Middle frontal gyrus (tissue), 1 donor: ENCODE data around the gene NDUFAF2.
"Not testable (repeated sequence)": the region's sequence is repeated elsewhere in the genome, so short reads cannot be mapped to it uniquely, and the experiment has no call there.

Experiments used
- DNase-seq: peaks from one replicate; pipeline ENCODE4 v3.0.0-alpha.2; 2015; ENCODE audit warnings: low spot score; ENCODE audit errors: extremely low spot score

NDUFAF2 gene

DNA sequence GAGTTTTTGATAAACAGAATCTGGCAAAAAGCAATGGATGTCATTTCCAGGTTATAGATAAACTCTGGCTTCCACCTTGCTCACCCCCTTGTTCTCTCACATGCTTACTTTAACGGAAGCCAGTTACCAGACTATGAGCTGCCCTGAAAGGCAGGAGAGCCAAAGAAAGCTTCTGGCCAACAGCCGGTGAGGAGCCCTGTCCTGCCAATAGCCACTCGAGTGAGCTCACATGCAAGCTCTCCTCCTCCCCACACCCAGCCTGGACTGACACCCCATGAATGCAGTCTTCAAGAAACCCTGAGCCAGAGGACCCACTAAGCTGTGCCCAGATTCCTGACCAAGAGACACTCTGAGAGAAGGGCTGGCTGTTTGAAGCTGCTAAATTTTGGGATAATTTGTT is 231.6 kb downstream of the NDUFAF2 start:
- DNase-seq: no peak

DNA sequence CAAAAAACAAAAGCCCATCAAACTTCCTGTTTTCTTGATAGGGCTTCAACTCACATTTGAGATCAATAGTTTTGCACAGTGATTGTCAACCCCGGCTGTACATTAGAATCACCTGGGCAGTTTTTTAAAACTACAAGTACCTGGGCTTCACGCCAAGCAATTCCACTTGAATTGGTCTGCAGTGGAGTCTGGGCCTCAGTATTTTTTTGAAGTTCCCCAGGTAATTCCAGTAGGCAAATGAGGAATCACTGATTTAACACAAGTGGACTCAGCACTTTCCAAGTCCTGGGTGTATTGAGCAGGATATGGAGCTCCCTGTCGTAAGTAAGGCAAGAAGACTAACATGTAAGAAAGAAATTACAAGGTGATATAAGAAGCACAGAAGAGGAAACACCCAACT is 232.1 kb downstream of the NDUFAF2 start:
- no peak for DNase-seq

DNA sequence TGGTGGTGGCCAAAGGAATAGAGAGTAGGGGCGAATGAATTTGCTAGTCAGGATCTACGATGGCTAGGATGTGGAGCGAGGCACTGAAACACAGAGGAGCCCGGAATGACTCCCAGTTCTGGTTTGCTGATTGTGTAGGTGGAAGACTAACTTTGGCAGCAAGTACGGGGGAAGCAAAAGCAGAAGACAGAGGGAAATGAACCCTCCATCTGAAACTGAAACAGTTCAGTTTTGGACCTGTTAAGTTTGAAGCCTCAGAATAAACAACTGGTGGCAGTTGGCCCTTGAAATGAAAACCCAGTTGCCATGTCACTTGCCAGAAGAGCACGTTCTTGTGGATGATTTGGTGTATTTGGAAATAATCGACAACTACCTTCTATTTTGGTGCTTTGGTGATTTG is 232.7 kb downstream of the NDUFAF2 start:
- no peak for DNase-seq

DNA sequence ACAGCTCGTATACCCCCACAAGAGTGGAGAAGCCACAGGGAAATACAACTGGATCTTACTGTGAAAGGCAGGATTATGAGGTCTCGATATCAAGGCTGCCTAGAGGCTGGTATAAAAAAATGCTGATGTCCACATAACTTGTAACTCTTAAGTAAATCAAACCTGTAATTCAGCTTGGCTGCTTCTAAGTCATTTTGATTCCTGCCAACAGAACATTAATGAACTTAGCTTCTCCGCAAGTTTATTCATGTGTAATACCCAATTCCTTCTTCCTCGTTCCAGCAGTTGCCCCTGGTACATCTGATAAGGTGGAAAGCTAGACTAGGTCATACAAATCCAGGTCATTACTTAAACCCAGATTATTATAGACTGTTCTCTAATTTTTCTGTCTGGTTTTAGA is 233.7 kb downstream of the NDUFAF2 start:
- DNase-seq: no peak

DNA sequence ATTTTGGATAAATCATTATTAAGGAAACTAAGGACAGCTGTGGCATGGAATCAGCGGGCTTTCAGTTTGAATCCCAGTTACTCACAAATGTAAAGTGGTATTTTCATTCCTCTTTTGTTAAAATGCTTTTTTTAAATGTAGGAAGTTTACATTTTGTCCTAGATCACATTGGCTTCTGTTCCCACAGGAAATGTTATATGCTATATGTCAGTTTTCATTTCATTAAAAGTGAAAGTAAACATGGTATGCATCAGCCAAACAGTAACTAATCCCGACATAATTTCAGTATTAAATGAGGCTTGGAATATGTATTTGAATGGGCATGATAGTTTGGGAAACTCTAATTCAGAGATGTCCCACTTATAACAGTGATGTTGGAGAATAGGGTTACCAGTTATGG is 235.9 kb downstream of the NDUFAF2 start:
- DNase-seq: no peak

DNA sequence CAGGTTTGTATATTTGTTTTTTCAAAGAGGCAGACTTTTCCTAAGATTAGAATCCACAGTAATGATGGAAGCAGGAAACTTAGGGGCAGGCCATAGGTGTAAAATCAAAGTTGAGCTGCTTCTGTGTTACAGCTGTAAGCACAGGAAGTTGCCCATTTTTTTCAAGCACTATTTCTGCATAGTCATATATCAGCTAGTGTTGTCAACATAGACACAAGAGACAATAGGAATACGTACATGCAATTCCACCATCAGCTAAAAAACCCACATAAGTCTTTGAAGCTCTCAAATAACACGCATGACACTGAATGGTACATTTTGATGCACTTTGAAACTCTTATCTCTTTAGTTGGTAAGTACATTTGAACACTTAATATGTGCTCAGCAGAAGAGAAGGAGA is 237.4 kb downstream of the NDUFAF2 start:
- no peak for DNase-seq

DNA sequence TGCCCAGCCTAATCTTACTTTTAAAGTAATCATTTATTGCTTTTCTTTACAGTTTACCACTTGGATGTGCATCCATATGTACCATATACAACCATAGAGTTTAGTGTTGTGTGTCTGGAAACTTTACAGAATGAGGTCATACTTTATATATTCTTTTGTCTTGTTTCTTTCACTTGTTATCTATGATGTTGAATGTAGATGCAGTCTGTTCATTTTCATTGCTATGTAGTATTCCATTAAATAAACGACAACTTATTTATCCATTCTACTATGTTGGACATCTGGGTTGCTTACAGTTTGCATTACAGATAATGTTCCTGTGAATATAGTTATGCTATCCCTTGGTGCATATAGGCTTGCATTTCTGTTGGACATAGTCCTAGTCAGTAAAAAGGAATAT is 238.5 kb downstream of the NDUFAF2 start:
- DNase-seq: no peak

DNA sequence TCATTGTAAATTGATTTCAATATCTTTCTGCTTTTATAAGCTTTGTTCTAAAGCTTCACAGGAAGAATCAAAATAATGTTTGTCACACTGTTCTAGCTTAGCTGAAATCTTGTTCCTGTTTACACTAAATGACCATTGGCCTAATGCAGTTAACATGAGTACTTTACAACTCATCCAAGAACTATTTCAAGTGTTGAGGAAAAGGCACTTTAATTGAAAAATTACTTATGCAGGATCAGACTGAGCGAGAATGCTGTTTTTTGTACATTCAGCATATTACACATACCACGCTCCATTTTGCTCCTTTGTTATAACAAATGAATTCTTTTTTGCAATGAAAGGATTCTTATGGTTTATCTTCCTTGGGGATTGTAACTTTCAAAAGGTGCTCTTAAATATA is 239.7 kb downstream of the NDUFAF2 start:
- DNase-seq: no peak

DNA sequence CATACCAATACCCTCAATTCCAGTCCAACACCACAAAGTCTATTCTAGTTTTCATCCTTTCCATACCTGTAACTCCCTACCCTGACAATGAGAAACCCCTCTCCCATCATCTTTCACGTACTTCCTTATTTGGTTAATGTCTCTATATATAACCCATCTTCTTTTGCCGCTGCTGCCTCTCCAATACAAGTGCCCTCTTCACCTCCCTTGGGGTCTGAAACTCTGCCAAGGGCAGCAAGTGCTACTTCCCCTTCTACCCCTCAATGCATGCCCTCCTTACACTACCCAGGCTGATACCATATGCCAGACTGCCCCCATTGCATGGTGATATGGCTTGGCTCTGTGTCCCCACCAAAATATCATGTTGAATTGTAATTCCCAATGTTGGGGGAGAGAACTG is 241.6 kb downstream of the NDUFAF2 start:
- DNase-seq: no peak

DNA sequence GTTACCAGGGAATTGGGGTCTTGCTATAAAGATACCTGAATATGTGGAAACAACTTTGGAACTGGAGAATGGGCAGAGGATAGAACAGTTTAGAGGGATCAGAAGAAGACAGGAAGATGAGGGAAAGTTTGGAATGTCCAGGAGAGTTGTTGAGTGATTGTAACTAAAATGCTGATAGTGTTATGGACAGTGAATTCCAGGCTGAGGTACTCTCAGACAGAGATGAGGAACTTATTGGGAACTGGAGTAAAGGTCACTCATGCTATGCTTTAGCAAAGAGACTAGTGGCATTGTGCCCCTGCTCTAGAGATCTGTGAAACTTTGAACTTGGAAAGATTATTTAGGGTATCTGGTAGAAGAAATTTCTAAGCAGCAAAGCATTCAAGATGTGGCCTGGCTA is 242.3 kb downstream of the NDUFAF2 start:
- not testable (repeated sequence) for DNase-seq

DNA sequence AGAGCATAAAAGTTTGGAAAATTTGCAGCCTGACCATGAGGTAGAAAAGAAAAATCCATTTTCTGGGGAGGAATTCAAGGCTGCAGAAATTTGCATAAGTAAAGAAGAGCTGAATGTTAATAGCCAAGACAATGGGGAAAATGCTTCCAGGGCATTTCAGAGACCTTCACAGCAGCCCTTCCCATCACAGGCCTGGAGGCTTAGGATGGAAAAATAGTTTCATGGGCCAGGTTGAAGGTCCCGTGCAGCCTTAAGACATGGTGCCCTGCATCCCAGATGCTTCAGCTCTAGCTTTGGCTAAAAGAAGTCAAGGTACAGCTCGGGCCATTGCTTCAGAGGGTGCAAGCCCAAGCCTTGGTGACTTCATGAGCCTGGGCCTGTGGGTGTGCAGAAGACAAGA is 242.8 kb downstream of the NDUFAF2 start:
- not testable (repeated sequence) for DNase-seq

DNA sequence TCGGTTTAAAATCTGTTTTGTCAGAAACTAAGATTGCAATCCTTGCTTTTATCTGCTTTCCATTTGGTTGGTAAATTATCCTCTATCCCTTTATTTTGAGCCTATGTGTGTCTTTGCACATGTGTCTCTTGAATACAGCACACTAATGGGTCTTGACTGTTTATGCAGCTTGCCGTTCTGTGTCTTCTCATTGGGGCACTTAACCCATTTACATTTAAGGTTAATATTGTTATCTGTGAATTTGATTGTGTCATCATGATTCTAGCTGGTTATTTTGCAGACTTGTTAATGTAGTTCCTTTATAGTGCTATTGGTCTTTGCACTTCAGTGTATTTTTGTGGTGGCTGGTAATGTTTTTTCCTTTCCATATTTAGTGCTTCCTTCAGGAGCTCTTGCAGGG is 253.6 kb downstream of the NDUFAF2 start:
- no peak for DNase-seq

DNA sequence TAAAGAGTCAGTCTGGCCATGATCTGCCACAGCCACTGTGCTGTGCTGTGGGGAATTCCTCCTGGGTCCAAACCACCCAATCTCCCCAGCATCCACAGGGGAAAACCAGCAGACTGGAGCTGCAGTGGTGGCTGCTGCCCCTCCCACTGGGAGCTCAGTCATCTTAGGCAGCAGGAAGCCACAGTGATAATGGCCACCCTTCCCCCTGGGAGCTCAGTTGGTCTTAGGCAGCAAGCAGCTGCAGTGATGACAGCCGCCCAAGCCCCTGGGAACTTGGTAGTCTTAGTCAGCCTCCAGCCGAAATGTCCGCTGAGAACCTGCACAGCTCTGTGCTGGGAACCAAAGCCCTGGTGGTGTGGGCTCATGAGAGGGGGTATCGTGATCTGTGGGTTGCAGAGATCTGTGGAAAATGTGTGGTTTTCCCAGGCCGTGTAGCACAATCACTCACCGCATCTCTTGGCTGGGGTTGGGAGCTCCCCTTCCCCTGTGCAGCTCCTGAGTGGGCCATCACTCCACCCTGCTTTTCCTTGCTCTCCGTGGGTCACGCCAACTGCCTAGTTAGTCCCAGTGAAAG is 255.7 kb downstream of the NDUFAF2 start:
- no peak for DNase-seq

DNA sequence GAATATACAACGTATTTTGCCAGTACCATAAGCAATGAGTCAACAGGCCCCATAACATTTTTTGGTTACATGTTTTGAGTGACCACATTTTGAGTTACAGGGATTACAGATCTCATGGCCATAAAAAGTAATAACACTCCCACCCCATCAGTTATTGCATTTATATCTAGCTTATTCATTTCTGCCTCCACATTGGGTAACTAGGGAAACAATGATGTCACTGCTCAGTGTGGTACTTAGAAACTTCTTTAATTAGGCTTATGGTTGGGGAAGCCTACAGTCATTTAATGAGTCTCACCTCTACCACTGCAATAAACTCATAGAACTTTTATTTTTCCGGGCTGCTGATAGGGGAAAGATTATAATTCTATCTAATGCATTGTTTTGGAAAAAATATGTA is 257.2 kb downstream of the NDUFAF2 start:
- no peak for DNase-seq
